GM21381 (cell line): ENCODE measurements around the gene KCNQ1.

Experiments
- ATAC-seq: cut with Tn5 transposase; IDR thresholded peaks from one replicate; pipeline ENCODE4 v1.9.1; 2021; ENCODE audit warnings: mild to moderate bottlenecking, moderate library complexity; ENCODE audit not compliant: unreplicated experiment

The KCNQ1 gene

GRCh38 chr11:2704896-2705606, 260.2 kb downstream of the KCNQ1 start:
- ATAC-seq: no peak

GRCh38 chr11:2706321-2706720, 261.5 kb downstream of the KCNQ1 start:
- ATAC-seq: no peak

- ATAC-seq: no peak
Observed at GRCh38 chr11:2707736-2708135, 262.9 kb downstream of the KCNQ1 start.

GRCh38 chr11:2708151-2708581, 263.4 kb downstream of the KCNQ1 start:
- ATAC-seq: no peak

- no peak for ATAC-seq
Observed at GRCh38 chr11:2708757-2709281, 264.0 kb downstream of the KCNQ1 start.

GRCh38 chr11:2709429-2709828, 264.6 kb downstream of the KCNQ1 start:
- ATAC-seq: no peak

GRCh38 chr11:2711161-2711560, 266.4 kb downstream of the KCNQ1 start:
- ATAC-seq: no peak

GRCh38 chr11:2713094-2713493, 268.3 kb downstream of the KCNQ1 start:
- no peak for ATAC-seq

GRCh38 chr11:2713661-2714462, 269.1 kb downstream of the KCNQ1 start:
- no peak for ATAC-seq

- no peak for ATAC-seq
Observed at GRCh38 chr11:2714463-2714800, 269.6 kb downstream of the KCNQ1 start.

GRCh38 chr11:2714871-2715270, 270.1 kb downstream of the KCNQ1 start:
- ATAC-seq: no peak

- ATAC-seq: no peak
Observed at GRCh38 chr11:2715716-2716350, 271.0 kb downstream of the KCNQ1 start.

GRCh38 chr11:2716376-2717095, 271.7 kb downstream of the KCNQ1 start:
- ATAC-seq: no peak

- no peak for ATAC-seq
Observed at GRCh38 chr11:2717561-2718325, 272.9 kb downstream of the KCNQ1 start.

GRCh38 chr11:2718817-2719438, 274.1 kb downstream of the KCNQ1 start:
- no peak for ATAC-seq

GRCh38 chr11:2719831-2720590, 275.2 kb downstream of the KCNQ1 start:
- no peak for ATAC-seq

- no peak for ATAC-seq
Observed at GRCh38 chr11:2721210-2721916, 276.6 kb downstream of the KCNQ1 start.

GRCh38 chr11:2722955-2723354, 278.1 kb downstream of the KCNQ1 start:
- no peak for ATAC-seq
